ENCODE results near the gene INPP5F.

INPP5F gene

GRCh38 chr10:119806334-119807130 lies 80.7 kb downstream of the INPP5F start:
- Histone ChIP-seq H3K27me3 (ENCODE audit: low read length) (no peaks in the 10 kb centered on the region), H3K4me3 (ENCODE audit: insufficient read depth, low read length, poor library complexity, severe bottlenecking) (no peak overlapping the region), H3K9me3 (ENCODE audit: insufficient read depth, low read length) (no peaks in the 10 kb centered on the region), H3K9ac (ENCODE audit: low read length) (no peak overlapping the region), H3K27ac (ENCODE audit: low read depth, low read length) (no peak overlapping the region), H4K20me1 (ENCODE audit: low read depth, low read length) (no peaks in the 10 kb centered on the region), H3K4me2 (ENCODE audit: low read depth, low read length, poor library complexity, severe bottlenecking) (no peak overlapping the region), H3K36me3 (ENCODE audit: low read length) (0 out of 2 replicates have a peak, but pooled peaks cover 4% of the 10 kb centered on the region), H3K79me2 (ENCODE audit: insufficient read depth, low read length) (no peaks in the 10 kb centered on the region), H3F3A (ENCODE audit: insufficient read depth) (no peaks in the 10 kb centered on the region), H3K9me2 (replicated peaks; ENCODE audit: insufficient read depth, low read length) (no peaks in the 10 kb centered on the region), H2AFZ (ENCODE audit: low read depth, low read length, severe bottlenecking) (no peak overlapping the region)
- TF ChIP-seq CTCF (IDR thresholded peaks at IDR 0.05; ENCODE audit: insufficient read depth, low read length, poor library complexity, severe bottlenecking) (no peak), EZH2phosphoT487 (conservative IDR thresholded peaks at IDR 0.05; ENCODE audit: low read length) (no peak)

GRCh38 chr10:119807960-119808697 lies 82.3 kb downstream of the INPP5F start:
- Histone ChIP-seq H2AFZ (ENCODE audit: low read depth, low read length, severe bottlenecking) (no peak overlapping the region), H3K36me3 (ENCODE audit: low read length) (0 out of 2 replicates have a peak, but pooled peaks cover 4% of the 10 kb centered on the region), H3K27me3 (ENCODE audit: low read length) (no peaks in the 10 kb centered on the region), H3K9me3 (ENCODE audit: insufficient read depth, low read length) (no peaks in the 10 kb centered on the region), H3K4me3 (ENCODE audit: insufficient read depth, low read length, poor library complexity, severe bottlenecking) (no peak overlapping the region), H3F3A (ENCODE audit: insufficient read depth) (no peaks in the 10 kb centered on the region), H4K20me1 (ENCODE audit: low read depth, low read length) (no peaks in the 10 kb centered on the region), H3K27ac (ENCODE audit: low read depth, low read length) (no peak overlapping the region), H3K9me2 (replicated peaks; ENCODE audit: insufficient read depth, low read length) (no peaks in the 10 kb centered on the region), H3K79me2 (ENCODE audit: insufficient read depth, low read length) (no peaks in the 10 kb centered on the region), H3K4me2 (ENCODE audit: low read depth, low read length, poor library complexity, severe bottlenecking) (no peak overlapping the region), H3K9ac (ENCODE audit: low read length) (no peak overlapping the region)
- TF ChIP-seq EZH2phosphoT487 (conservative IDR thresholded peaks at IDR 0.05; ENCODE audit: low read length): no peak
- TF ChIP-seq CTCF (IDR thresholded peaks at IDR 0.05; ENCODE audit: insufficient read depth, low read length, poor library complexity, severe bottlenecking): no peak

- no peaks in the 10 kb centered on the region for H3K9me3 ChIP-seq (ENCODE audit: insufficient read depth, low read length)
- no peak overlapping the region for H2AFZ ChIP-seq (ENCODE audit: low read depth, low read length, severe bottlenecking)
- TF ChIP-seq CTCF (IDR thresholded peaks at IDR 0.05; ENCODE audit: insufficient read depth, low read length, poor library complexity, severe bottlenecking): no peak
- no peaks in the 10 kb centered on the region for H3K36me3 ChIP-seq (ENCODE audit: low read length)
- H3K27ac ChIP-seq (ENCODE audit: low read depth, low read length): no peak overlapping the region
- no peaks in the 10 kb centered on the region for H3F3A ChIP-seq (ENCODE audit: insufficient read depth)
- H3K79me2 ChIP-seq (ENCODE audit: insufficient read depth, low read length): no peaks in the 10 kb centered on the region
- no peak overlapping the region for H3K9ac ChIP-seq (ENCODE audit: low read length)
- no peak overlapping the region for H3K4me2 ChIP-seq (ENCODE audit: low read depth, low read length, poor library complexity, severe bottlenecking)
- no peak overlapping the region for H3K4me3 ChIP-seq (ENCODE audit: insufficient read depth, low read length, poor library complexity, severe bottlenecking)
- H4K20me1 ChIP-seq (ENCODE audit: low read depth, low read length): no peaks in the 10 kb centered on the region
- no peaks in the 10 kb centered on the region for H3K9me2 ChIP-seq (replicated peaks; ENCODE audit: insufficient read depth, low read length)
- H3K27me3 ChIP-seq (ENCODE audit: low read length): no peaks in the 10 kb centered on the region
Observed at GRCh38 chr10:119811122-119811521, 85.3 kb downstream of the INPP5F start.

All from SU-DHL-6 (cell line).